Globus pallidus (tissue), 1 donor: ENCODE measurements around the gene PDE6B.
"Not testable (repeated sequence)": the region's sequence is repeated elsewhere in the genome, so short reads cannot be mapped to it uniquely, and the experiment has no call there.

ENCODE experiments used
- DNase-seq: peaks from one replicate; pipeline ENCODE4 v3.0.0-alpha.2; 2015; ENCODE audit warnings: low spot score

Gene PDE6B

GRCh38 chr4:704198-704891 lies 79.0 kb downstream of the PDE6B start:
- DNase-seq = no peak

DNA sequence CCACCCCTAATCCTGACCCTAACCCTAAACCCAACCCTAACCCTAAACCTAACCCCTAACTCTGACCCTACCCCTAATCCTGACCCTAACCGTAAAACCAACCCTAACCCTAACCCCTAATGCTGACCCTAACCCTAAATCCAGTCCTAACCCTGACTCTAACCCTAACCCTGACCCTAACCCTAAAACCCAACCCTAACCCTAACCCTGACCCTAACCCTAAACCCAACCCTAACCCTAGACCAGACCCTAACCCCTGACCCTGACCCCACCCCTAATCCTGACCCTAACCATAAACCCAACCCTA lies 79.6 kb downstream of the PDE6B start:
- DNase-seq = no peak

DNA sequence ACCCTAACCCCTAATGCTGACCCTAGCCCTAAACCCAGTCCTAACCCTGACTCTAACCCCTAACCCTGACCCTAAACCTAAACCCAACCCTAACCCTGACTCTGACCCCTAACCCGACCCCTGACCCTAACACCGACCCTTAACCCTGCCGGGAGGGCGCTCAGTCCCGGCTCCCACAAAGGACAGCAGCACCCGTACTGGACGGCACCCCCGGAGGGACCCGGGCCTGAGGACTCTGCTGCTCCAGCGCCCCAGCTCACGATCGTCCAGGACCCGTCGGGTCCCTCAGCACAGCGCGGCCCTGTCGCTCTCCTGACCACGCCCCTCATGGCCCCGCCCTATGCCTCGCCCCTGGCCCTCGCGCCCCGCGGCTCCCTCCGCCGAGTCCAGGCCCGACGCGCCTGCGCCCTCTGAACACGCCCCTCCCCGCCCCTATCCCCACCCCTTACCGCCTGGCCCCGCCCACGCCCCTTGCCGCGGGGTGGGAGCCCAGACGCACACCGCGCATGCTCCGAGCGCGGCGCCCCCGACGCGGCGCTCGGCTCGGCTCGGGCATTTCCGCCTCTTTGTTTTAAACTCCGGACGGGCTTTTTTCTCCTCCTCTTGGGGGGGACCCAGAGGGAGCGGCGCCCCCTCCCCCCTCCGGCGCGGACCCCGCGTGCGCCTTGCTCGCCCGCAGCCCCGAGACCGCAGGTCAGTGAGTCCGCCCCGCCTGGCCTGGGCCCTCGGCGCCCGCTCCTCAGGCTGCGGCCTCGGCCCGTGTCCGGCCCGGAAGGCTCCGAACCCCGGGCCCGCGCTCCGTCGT lies 80.1 kb downstream of the PDE6B start, which contains the start of gene PCGF3:
PCGF3 (plus strand) TSS at position 555 of the 805 bp plus-strand sequence. CDS start 27,849 bp downstream, outside the sequence.
- peak; percentile 94 for DNase-seq

DNA sequence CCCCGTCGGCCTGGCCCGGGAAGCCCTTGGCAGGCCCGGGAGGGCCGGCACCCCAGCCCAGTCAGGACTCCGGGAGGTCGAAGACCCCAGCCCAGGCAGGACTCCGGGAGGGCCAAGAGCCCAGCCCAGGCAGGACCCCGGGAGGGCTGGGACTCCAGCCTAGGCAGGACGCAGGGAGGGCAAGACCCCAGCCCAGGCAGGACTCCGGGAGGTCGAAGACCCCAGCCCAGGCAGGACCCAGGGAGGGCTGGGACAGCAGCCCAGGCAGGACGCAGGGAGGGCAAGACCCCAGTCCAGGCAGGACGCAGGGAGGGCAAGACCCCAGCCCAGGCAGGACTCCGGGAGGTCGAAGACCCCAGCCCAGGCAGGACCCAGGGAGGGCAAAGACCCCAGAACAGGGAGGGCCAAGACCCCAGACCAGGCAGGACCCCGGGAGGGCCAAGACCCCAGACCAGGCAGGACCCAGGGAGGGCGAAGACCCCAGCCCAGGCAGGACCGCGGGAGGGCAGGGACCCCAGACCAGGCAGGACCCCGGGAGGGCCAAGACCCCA lies 80.8 kb downstream of the PDE6B start:
- DNase-seq = not testable (repeated sequence)

DNA sequence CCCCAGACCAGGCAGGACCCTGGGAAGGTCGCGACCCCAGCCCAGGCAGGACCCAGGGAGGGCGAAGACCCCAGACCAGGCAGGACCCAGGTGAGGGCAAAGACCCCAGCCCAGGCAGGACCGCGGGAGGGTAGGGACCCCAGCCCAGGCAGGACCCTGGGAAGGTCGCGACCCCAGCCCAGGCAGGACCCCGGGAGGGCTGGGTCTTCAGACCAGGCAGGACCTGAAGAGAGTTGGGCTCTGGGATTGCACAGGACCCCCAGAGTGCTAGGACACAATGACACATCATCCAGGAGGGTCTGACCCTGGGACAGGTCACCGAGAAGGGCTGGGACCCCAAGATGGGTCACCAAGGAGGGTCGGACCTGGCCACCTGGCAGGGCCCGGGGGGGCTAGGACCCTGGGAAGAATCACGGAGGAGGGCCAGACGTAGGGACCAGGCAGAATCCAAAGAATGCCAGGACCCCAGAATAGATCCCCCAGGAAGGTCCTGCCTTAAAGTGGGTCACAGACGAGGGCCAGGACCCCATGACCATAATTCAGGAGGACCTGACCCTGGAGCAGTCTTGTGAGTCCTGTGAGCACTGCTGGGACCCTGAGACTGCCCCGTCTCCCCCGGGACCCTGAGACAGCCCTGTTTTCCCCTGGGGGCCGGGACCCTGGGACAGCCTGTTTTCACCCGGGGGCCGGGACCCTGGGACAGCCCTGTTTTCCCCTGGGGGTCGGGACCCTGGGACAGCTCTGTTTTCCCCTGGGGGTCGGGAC lies 81.6 kb downstream of the PDE6B start:
- no peak for DNase-seq

- no peak for DNase-seq
Observed at GRCh38 chr4:707929-708630, 82.7 kb downstream of the PDE6B start.

DNA sequence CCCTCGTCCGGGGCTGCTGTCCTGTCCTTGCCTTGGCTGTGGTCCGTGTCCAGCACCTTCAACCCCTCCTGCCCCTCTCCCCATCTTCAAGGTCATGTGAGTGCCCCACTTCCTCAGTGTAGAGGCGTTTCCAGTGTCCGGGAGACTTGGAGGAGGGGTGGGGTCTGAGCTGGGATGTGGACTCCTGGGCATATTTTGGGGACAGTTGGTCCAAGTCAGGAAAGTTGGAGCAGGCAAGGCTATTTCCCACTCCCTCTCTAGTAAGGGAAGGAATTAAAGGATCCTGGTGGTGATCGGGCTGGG lies 83.2 kb downstream of the PDE6B start:
- DNase-seq = no peak

GRCh38 chr4:709348-709747 lies 84.0 kb downstream of the PDE6B start:
- no peak for DNase-seq

GRCh38 chr4:710116-710515 lies 84.7 kb downstream of the PDE6B start:
- no peak for DNase-seq

GRCh38 chr4:710916-711315 lies 85.5 kb downstream of the PDE6B start:
- no peak for DNase-seq

GRCh38 chr4:712093-712492 lies 86.7 kb downstream of the PDE6B start:
- no peak for DNase-seq

GRCh38 chr4:712916-713632 lies 87.7 kb downstream of the PDE6B start:
- DNase-seq = no peak

DNA sequence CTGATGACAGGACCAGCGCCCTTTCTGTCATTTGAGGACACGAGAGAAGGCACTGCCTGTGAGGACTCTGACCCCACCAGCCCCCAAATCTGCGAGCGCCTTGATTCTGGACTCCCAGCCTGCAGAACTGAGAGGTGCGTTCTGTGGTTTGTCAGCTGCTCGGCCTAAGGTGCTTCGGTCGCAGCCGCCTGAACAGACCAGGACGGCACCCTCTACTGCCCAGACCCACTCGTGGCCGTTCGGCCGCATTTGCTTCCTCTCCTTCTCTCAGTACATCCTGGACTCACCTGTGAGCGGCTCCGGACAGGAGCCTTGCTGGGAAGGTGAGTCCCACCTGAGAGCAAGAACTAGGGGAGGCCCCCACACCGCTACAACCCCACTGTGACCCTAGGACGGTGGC lies 88.7 kb downstream of the PDE6B start:
- no peak for DNase-seq

GRCh38 chr4:717601-718320 lies 92.4 kb downstream of the PDE6B start:
- DNase-seq = no peak

GRCh38 chr4:718460-718859 lies 93.1 kb downstream of the PDE6B start:
- no peak for DNase-seq
